NCI-H128 (cell line): ENCODE data around the gene OR51A4.
"Not testable (repeated sequence)": the region's sequence is repeated elsewhere in the genome, so short reads cannot be mapped to it uniquely, and the experiment has no call there.

Source experiments
- DNase-seq: peaks from one replicate; lab custom pipeline; 2025; ENCODE audit not compliant: unreplicated experiment; lab: John Stamatoyannopoulos, UW

OR51A4 gene, protein sequence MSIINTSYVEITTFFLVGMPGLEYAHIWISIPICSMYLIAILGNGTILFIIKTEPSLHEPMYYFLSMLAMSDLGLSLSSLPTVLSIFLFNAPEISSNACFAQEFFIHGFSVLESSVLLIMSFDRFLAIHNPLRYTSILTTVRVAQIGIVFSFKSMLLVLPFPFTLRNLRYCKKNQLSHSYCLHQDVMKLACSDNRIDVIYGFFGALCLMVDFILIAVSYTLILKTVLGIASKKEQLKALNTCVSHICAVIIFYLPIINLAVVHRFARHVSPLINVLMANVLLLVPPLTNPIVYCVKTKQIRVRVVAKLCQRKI

DNA sequence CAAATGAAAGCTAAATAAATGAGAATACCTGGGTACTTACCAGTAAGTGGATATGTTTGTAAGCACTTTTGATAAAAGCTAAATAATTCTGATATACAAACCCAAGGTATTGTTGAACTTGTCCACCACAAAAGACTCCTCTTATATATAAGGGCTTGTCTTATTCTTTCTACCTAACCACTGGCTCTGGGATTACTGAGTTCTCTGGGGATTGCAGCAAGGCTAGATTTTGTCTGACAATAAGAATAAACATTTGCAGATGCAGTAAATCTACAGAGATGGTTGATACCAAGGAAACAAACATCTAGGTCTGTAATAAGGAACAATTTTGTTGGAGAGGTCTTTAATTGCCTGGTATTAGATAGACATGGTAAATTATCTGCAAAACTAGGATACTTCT lies at the start of gene OR51A4:
OR51A4 (minus strand) TSS at position 101 of the 400 bp plus-strand sequence. CDS start 505 bp downstream, outside the sequence.
- DNase-seq = no peak

DNA sequence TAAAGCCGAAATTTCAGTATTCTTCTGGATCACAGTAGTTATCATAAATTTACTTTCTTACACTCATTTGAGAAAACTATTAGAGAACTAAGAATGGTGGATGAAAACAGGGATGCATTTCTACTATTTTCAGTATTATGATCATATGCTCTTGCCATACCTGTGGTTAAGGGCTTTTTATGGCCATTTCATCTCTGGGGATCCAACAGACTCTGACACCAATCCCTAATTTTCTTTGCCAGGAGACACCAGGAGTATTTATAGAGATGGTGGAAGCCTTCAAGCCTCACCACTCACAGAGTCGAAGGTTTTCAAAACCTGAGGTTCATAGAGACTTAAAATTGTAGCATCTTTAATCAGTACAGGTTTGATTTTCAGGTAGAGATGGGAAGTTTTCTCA lies 47.1 kb upstream of the OR51A4 start, which contains the start of gene OR51L1:
OR51L1 (plus strand) TSS at position 301 of the 400 bp plus-strand sequence. CDS start 4,132 bp downstream, outside the sequence.
- no peak for DNase-seq

DNA sequence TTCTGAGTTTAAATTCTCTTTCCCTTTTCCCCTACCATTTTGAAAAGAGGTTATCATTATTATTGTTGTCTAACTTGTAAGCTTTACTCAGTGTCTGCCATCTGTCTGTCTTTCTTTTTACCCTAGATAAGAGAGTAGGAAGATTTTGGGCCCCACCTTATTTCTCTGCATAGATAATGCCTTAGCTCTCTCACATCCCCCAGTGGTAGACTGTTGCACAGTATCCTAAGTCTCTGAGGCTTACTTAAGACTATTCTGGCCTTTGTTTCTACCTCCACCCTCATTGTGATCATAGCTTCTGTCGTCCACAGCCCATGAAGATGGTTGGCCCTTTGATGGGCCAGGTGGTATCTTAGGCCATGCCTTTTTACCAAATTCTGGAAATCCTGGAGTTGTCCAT lies 43.7 kb upstream of the OR51A4 start:
- no peak for DNase-seq

DNA sequence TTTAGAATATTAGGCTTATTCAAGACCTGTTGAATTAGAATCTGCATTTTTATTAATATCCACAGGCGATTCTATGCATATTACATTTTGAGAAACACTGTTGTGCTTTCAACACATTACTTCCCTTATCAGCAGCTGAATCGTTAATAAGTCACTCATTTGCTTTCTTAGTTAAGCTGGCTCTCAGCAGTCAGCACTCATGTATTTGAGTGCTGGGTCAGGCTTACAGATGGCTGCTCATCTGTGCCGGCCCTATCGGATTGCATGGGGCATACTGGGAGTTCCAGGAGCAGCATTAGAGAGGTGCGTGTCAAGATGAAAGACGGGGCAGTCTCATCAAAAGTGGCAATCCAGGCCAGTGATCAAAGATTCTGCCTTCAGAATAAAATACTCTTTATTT lies 36.4 kb upstream of the OR51A4 start:
- DNase-seq = no peak

DNA sequence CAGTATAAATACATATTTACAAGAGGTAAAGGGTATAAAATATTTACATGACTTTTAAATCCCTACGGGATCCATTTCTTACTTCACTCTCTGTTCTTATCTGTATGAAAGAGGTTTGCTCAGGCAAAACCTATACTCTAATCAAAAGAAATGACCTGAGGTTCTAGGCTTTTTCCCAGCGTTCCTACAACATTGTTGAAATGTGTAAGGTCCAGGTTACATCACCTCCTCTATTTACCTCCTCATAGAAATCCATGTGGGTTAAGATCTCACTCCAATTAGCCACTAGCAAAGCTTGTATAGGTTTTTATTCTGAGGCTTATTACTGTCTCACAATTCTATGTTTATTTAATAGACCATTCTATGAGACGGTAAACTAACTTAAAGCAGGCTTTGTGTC lies 35.3 kb upstream of the OR51A4 start:
- no peak for DNase-seq

DNA sequence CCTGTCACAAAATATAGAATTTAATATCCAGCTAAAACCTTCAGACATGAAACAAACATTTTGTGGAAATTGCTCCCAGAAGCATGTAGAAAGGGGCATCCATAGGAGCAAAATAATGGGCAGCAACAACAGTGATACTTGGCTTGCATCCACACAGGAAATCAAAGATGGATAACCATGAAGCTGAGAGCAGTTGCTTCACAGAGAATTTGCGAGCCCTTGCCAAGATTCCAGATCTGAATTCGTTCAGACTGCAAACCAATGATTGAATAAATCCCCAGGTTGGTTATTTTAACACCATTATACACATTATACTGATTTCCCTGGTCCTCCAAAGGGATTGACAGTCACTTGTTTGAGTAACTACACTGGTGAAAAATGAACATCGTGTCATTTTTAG lies 31.6 kb upstream of the OR51A4 start:
- DNase-seq = no peak

DNA sequence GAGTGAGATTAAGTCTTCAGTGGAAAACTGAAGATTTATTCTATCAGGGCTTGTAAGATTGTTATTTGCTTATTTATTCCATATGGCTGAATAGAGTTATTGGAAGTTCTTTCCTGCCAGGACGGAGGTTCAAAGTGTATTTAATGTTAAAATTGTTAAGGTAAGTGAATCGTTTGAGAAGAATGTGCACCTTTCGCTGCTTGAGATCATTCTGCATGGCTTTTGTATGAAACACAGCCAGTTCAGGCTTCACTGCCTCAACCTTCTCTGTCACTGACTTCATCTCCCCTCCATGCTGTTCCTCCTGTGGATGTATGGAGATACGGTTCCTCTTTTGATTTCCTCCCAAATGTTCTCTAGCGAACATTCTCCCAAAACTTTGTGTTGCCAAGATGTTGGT lies 28.0 kb upstream of the OR51A4 start:
- no peak for DNase-seq

DNA sequence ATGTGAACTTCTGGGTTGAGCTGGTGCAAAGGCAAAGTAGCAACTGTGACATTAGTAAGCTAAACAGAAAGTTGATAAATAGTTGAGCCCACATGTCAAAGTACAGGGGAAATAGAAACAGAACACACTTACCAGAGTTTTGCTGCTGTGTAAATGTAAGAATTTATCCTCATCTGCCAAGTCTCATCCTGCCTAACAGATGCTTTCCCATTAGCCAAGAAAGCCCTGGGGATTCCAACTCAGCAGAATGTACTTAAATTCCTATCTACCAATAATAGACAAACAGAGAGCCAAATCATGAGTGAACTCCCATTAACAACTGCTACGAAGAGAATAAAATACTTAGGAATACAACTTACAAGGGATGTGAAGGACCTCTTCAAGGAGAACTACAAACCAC lies 15.4 kb upstream of the OR51A4 start:
- no peak for DNase-seq

DNA sequence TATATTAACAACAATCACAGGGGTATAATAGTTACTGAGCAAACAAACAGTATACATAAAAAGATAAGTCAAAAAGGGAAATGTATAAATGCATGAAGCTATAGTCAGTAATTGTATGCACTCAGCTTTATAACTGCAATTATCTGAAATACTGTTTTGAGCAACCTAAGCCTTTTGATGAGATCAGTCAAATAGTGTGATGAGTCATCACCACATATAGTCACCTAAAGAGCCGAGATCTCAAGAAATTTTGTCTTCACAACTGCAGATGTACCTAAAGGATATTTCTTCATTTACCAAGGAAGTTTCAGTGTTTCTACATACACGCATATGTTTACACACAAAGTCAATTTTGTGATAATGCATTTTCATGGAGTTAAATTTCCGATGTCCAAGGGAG lies 13.5 kb upstream of the OR51A4 start:
- DNase-seq = no peak

DNA sequence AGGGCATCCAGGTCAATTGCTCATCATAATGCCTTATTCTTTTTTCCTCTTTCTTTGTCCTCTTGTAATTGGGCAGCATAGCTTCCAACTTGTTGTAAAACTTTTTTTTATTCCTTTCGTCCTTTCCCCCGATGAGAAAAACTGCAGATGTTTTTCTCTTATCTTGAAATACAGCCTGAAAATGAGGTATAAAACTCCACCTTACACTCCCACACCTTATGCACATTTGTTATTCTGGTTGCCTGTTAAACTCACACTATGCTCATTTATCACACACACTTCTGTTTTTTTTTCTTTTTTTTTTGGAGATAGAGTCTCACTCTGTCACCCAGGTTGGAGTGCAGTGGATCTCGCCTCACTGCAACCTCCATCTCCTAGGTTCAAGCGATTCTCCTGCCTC lies 10.0 kb upstream of the OR51A4 start:
- DNase-seq = no peak

DNA sequence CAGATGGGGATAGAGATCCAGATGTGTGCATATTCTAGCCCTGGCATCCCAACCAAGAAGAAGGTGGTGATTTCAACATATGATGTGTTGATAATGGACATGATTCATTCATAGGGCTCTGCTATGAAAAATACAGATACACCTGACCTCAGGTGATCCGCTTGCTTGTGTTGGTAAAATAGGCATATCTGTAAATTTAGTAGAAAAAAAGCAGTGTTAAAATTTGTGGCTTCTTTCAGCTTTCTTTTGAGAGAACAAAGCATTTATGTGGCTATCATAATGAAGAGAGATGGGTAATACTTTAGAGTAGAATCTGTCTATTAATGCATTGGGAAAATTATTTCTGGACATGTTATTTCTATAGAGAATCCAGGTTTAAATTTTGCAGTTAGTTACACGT lies 8.2 kb upstream of the OR51A4 start, which contains the start of gene OR51A2:
OR51A2 (minus strand) TSS at position 101 of the 400 bp plus-strand sequence; CDS start at position 101, 0 bp downstream.
- DNase-seq = not testable (repeated sequence)

DNA sequence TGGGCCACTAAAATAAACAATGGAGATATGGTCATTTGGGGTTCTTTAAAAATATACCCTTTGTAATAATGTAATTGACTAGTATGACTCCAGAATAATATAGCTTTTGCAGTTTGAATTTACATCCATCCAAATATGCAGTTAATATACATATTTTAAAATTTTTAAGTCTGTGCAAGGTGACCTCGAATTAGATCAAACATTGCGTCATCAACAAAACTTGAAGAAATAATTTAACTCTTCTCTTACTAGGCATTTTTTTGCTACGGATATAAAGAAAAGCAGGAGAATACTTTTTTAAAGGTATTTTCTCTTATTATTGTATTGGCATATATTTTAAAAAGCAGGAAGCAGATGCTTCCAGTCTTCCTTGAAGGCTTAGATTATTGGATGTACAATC lies 10.7 kb downstream of the OR51A4 start:
- no peak for DNase-seq

DNA sequence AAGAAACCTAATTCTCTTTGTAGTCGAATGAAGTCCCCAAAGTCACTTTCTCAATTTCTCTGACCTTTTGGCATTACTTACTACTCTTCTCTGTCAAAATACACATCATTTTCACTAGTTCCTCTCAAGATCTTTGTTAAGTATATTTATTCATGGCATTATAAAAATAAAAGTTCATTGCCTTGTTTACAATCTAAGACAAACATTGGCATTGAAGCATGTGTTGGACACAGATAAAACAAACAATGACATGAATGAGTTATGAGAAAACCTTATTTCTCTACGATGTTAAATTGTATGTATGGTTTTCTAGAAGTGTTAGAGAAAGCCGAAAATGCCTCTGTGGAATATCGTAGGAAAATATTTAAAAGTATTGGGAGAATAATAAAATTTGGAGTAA lies 14.7 kb downstream of the OR51A4 start:
- no peak for DNase-seq

DNA sequence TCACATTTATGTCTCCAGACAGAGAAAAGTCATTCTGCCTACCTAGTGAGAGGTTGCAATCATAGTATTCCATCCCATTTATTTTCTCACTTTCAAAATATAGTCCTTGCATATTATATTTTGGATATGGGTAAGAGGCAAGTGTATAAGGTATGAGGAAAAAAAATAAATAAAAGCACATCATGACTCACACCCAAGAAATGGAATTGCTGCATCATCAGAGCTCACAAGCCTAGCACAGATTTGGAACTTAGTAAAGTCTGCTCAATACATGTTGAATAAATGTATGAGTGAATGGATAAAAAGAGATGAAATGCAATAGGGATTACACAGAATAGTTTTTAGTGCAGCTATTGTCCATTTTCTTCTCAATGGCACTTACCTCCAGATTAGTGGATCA lies 20.8 kb downstream of the OR51A4 start:
- DNase-seq = no peak

DNA sequence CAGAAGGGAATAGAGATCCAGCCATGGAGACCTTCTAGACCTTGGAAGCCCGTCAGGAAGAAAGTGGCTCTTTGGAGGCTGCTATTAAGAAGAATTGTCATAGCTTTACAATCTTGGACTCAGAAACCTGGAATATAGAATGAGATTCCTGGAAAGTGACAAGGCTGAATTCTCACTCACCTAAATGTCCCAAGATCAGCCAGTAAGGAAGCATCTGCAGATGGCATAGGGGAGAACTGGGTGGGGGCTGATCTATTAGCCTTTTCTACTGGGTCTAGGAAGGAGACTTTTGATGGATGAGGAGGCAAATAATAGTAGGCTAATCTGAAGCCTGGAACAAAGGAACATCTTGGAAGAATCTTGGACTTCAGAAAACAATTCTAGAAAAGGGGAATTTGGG lies 23.2 kb downstream of the OR51A4 start, which contains the start of gene OR51G1:
OR51G1 (minus strand) TSS at position 101 of the 400 bp plus-strand sequence; CDS start at position 101, 0 bp downstream.
- no peak for DNase-seq

DNA sequence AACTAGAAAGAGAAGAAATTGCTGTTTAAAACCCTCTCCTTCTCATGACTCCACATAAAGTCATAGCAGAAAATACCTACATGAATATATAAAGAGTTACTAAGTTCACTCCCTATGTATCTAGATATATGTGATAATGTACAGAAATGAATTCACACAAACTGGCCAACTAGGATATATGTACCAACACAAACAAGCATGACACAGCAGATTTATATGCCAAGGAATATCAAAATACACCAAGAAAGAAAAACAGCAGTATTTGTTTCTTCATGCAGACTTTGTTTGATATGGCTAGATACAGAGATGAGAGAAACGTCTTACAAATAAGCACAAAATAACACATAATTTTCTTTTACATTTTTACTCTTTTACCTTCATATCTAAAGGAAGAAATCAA lies 25.1 kb downstream of the OR51A4 start:
- no peak for DNase-seq

DNA sequence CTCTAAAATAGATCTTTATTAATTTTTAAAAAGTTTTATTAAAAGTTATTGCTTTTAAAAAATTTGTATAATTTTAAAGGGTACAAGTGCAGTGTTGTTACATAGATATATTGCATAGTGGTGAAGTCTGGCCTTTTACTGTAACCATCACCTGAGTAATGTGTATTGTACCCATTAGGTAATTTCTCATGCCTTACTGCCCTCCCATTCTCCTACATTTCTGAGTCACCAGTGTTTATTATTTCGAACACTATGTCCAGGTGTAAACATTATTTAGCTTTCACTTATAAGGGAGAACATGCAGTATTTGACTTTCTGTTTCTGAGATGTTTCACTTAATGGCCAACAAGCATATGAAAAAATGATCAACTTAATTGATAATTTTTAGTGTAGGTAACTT lies 25.6 kb downstream of the OR51A4 start:
- DNase-seq = no peak

DNA sequence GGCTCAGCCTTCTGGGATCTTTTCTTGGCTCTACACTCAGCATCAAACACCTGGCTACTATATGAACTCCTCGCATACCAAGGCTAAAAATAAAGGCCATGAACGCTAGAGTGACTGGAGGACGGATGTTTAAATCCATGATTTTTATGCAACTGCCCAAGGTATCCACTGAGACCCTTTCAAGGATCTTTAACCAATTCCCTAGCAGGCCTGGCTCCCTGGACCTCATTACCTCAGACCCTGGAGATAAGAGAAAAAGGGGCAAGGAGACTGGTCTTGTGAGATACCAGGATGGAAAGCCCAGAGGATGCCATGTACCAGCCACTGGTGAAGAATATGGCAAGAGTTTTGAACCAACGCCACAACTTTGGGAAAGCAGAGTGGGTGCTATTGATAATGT lies 28.2 kb downstream of the OR51A4 start, which contains the start of gene OR51G2:
OR51G2 (minus strand) TSS at position 101 of the 400 bp plus-strand sequence. CDS start 3,687 bp downstream, outside the sequence.
- DNase-seq = no peak

DNA sequence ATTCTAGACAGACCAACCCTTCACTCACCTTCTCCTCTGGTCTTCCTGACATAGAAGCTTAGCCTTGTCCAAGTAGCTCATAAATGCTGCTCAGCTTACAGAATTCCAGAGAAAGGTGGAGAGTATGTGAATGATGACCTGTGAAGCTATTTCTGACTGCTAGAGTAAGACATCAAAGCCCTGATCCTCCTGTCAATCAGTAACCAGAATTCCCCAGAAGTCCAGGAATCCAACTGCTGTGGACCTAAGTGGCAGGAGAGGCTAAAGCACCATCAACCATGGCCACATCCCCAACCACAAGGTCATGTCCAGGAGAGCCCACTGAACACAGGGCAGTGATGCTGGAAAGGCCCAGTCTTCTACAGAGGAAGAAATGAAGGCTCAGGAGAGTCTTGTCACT lies 30.8 kb downstream of the OR51A4 start:
- no peak for DNase-seq

DNA sequence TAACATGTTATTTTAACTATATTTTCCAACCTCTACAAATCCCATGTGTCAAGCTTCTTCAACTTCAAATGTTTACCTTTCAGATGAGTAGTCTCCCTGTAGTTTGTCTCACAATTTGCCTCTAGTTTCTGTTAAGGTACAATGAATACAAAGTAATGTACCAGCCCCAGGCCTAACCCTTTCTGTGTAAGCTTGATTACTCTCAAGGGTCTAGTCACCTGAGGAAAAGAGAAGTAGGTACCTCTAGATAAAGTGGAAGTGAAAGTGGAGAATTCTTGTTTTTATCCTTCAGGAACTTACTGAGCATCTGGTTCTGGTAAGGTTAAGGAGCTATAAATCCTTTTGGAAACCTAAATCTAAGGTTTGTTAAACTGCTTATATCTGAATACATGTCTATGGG lies 43.9 kb downstream of the OR51A4 start, which contains the start of gene OR51A7:
OR51A7 (plus strand) TSS at position 300 of the 400 bp plus-strand sequence. CDS start 3,587 bp downstream, outside the sequence.
- no peak for DNase-seq
